Measurements from ENCODE around the gene RAB44.
"Not testable (repeated sequence)": the region's sequence is repeated elsewhere in the genome, so short reads cannot be mapped to it uniquely, and the experiment has no call there.

Gene RAB44

DNA sequence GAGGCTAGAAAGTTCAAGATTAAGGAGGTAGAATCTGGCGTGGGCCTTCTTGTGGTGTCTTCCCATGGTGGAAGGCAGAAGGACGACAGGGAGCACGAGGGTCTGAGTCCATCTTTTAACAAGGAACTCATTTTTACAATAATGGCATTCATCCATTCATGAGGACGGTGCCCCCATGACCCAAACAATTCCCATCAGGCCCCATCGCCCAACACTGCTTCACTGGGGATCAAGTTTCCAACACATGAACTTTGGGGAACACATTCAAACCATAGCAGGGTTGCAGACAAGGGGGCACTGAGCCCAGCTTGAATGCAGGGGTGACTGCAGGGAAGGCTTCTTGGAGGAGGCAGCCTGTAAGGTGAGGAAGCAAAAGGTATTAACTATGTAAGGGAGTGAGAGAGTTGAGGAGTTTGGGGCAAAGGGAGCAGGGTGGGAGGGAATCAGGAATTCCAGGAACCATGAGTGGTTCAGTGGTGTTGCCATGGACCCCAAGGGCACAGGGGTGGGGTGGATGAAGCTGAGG is 5.5 kb downstream of the RAB44 start:
- DNase-seq = no peak
- intact Hi-C loops (cut with DNase I) = no loop called here

DNA sequence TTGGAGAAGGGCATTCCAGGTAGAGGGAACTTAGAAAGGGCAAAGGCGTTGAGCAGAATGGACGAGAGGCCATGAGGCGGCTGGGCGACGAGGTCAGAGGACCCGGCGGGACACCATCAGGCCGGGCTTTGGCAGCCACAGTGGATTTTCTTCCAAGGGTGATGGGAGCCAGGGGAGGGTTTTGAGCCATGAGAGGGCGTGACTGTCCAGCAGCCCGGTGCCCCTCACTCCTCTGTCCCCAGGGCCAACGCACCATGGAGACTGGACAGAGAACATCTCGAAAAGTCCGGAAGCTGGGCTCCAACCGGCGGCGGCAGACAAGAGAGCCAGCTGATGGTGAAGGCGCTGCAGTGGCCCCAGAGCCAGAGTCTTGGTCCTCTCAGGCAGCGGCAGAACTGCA is 6.4 kb downstream of the RAB44 start:
- peak in 1 of 10 donors; percentile 70 for DNase-seq
- intact Hi-C loops (cut with DNase I) = no loop called here

DNA sequence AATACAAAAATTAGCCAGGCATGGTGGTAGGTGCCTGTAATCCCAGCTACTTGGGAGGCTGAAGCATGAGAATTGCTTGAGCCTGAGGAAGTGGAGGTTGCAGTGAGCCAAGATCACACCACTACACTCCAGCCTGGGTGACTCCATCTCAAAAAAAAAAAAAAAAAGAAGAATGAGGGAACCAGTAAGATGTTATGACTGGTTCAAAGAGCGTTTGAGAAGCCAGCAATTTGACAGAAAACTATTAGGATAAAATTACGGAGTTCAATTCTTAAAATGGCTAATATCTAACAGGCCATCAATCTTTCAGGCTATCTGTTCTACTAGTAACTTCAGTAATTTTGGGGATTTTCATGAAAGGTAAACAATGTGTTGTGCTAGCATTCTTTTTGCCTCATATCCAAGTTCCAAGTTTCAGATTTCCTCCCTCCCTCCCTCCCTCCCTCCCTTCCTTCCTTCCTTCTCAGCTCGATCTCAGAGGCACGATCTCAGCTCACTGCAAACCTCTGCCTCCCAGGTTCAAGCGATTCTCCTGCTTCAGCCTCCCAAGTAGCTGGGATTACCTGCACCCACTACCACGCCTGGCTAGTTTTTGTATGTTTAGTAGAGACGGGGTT is 7.4 kb downstream of the RAB44 start:
- DNase-seq; intact Hi-C loops (cut with DNase I): not testable (repeated sequence)

DNA sequence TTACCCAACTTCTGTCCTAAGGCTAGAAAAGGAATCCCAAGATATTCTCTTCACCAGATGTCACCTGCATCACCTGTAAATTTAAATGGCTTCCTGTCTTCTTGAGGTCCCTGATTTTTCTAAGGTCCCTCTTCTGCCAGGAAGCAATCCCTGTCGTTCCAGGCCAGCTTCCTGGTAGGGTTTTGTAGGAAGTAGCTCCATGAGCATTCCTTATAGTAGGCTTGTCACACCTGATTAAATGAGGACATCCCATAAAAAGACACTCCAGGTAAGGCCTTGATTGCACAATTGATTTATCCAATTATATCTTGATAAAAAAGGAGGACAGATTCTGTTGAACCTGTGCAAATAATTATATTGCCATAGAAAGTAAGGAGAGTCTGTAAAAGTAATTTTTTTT is 8.7 kb downstream of the RAB44 start:
- intact Hi-C loops (cut with DNase I) = no loop called here
- no peak for DNase-seq

DNA sequence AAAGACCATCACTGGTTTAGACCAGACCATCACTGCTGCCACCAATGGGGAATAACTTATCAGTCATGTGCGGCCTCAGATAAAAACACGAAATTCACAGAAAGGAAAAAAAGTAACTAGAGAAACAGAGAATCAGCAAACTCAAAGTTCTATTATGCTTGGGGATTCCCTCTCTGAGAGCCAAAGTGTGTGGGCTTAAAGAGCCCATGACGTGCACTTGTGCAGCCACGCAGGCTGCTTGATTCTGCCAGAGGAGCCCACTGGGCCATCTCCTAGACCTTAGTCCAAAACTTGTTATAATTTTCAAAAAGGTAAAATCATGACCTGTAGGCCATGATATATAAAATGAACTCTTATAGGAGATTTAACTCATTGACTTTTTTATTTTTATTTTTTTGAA is 15.2 kb downstream of the RAB44 start:
- intact Hi-C loops (cut with DNase I) = no loop called here
- DNase-seq = no peak

DNA sequence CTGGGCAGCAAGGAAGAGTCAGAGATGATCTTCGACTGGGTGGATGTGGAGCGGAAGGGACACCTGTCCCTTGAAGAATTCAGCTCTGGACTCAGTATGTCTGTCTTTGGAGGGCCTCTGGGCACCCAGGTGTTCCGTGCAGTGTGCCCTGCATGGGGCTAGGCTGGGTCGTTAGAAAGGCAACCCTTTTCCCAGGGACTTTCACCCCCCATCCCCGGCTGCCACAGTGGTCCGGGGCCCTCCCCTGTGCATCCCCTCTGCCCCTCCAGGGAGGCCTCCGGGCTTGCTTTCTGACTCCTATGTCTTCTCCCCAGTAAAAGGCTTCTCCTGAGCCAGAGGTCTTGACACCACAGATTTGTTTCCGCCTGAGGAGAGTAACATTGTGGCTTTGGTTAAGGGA is 16.2 kb downstream of the RAB44 start:
- DNase-seq = peak in 1 of 10 donors; percentile 9
- intact Hi-C loops (cut with DNase I) = no loop called here

DNA sequence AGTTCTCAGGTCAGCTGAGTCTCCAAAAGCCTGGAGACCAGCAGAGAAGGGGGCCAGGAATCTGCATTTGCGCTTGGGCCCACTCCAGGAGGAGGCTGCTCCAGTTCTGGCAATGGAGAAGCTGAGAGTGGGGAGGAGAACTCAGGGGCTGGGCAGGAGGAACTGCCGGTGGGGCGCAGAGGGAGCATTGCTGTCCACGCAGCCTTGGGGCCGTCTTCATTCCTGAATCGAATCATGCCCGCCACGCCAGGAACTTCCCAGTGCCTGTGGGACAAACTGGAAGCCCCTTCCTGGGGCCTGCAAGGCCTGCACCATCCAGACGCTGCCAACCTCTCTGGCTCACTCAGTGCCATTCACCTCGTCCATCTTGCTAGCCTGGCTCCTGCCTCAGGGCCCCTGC is 16.9 kb downstream of the RAB44 start:
- intact Hi-C loops (cut with DNase I) = no loop called here
- peak in 2 of 10 donors; percentile 44 to 61 for DNase-seq

DNA sequence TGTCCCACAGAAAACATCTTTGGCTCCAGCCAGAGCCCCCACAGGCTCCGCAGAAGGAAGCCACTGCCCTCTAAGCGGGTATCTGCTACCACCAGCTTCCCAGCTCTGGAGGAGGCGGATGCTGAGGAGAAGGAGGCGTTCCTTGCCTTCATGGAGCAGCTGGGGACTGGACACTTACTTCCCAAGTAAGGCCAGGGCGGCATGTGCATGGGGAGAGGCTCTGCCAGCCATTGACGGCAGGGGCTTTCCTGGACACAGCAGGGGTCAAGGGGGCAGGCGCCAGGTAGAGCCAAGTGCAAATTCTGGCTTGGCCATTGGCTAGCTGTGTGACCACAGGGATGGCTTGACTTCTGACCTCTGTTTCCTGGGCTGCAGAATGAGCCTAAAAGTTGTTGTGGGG is 17.8 kb downstream of the RAB44 start:
- peak in 2 of 10 donors; percentile 56 to 64 for DNase-seq

DNA sequence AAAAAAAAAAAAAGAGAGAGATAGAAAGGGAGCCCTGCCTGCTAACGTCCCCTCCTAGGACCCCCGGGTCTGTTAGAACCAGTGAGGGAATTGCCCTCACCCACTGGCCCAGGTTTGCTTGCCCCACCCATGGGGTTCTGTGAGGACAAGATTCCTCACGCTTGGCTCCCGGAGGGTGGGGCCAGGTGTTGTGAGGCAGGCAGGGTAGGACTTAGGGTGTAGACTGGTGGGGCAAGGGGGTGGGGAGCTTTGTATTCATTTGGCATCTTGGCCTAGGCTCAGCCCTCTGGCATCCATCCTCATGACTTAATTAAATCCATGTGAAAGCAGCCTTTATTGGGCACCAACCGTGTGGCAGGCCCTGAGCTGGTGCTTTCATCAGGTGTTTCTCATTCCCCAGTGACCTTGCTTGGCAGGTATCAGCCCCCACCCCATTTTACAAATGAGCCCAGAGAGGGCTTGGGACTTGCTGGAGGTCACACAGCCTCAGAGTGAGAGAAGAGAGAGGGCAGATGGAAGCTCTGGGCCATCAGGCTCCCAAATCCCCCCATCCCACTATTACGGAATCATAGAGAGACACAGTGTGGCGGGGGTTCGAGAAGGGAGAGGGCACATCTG is 19.0 kb downstream of the RAB44 start:
- peak in 2 of 10 donors; percentile 35 to 72 for DNase-seq
- intact Hi-C loops (cut with DNase I) = no loop called here

More for the DNA sequence above, 17.8 kb downstream of the RAB44 start:
- intact Hi-C loops (cut with DNase I) = no loop called here

DNA sequence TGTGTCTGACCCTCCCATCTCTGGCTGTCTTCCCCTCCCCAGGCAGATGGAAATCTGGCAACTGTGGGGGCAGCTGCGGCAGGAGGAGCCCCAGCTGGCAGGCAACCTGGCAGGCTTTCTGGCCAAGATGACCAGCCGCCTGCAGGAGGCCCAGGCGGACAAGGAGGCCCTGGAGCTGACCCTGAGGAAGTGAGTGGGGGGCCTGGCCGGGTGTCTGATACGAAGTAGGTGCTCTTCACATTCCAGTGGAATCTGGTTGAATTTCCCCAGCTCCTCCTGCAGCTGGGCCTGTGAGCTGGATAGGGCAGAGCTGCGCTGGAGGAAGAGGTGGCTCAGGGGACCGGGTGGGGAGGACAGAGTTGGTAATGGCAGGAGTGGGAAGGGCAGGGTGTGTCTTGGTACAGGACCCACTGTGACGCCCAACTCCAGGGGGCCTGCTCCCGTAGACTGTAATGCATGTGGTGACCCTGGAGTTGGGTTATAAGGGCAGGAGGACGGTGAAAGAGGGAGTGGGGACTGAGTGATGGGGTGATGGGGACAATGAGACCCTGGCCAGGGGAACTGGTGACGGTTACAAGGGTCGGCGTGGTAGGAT is 19.7 kb downstream of the RAB44 start:
- peak in 1 of 10 donors; percentile 60 for DNase-seq
- intact Hi-C loops (cut with DNase I) = no loop called here

DNA sequence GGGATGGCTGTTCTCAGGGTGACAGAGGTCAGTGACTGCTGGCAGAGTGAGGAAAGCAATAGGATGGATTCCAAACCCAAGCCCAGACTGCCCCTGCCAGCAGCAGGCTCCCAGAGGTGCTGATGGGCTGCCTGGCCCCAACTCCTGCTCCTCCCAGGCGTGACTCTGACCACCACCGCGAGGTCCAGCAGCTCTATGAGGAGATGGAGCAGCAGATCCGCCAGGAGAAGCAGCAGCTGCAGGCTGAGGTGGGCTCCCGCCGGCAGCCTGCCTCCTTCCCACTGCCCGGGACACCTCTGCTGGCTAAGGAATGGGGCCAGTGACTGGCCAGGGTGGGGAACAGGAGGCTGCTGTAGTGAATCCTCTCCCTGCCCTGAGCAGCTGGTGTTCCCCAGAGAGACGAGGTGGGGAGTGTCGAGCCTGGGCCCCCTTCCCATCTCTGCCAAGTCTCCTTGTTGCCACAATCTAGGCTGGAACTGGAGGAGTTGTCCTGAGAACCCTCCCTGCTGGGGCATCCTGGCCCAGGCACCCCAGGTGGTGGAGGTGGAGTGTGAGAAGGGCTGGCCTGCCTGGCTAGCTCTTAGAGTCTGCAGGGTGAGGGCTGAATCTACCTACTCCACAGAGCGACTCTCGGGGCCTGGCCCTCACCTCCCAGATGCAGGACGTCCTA is 20.4 kb downstream of the RAB44 start:
- DNase-seq = peak in 1 of 10 donors; percentile 76
- intact Hi-C loops (cut with DNase I) = no loop called here

DNA sequence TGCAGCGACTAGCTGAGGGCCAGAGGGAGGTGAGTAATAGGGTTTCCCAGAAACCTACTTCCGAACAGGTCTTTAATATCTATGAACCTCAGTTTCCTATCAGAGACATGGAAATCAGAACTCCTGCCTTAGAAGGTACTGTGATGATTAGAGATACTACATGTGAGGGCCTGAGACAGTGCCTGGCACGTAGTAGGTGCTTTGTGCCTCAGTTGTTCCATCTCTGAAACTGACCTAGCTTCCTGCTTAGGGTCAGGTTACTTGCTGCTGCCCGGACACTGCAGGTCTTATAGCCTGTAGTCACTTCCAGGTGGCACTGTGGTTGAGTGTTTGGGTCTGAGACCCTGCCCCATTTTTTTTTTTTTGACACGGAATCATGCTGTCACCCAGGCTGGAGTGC is 20.9 kb downstream of the RAB44 start:
- intact Hi-C loops (cut with DNase I) = no loop called here
- DNase-seq = no peak

DNA sequence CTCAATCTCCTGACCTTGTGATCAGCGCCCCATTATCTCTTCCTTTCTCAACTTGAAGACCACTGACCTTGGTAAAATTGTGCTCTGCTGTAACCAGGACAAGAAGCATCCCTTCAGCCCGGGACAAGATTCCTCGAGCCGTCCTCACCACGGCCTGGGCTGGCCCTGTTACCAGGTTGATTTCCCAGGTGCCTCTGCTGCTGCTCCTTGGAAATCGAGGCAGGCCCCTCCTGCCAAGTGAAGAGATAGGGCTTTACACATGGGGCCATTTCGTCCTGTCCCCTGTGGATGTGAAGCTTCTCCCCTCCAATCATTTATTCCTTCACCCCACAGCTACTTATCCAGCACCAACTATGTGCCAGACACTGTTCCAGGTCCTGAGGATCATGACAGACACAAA is 21.5 kb downstream of the RAB44 start:
- intact Hi-C loops (cut with DNase I) = no loop called here
- DNase-seq = no peak

DNA sequence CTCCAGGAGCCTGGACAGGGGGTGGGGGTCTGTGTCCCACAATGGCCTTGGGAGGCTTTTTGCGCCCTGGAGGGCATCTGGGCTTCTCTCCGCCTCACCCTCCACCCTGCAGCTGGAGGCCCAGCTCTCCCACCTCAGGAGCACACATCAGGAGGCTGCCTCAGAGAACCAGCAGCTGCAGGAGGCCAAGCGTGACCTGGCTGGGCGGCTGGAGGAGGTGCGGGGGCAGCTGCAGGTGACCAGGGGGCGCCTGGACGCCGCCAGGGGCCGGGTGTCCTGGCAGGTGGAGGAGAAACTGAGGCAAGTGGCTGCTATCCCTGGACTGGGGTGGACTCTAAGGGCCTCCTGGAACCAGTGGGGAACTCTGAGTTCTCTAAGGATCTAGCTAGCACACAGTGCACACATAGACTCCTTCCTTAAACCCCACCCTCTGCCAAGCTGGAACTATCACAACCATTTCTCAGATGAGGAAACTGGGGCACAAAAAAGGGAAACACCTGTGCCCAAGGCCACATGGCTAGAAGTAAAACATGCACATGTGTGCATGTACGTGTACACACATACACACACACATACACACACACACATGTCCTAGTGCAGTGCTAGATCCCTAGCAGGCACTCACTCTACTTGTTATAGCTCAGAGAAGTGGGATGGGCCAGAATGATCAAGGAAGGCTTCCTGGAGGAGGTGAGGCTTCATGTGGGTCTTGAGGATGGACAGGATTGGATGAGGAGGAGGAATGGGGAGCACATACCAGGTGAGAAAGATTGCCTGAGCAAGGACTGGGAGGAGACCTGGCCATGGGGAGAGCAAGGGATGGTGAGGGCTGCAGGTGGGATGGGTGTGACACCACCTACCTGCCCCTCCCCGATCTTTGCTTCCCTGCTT is 22.9 kb downstream of the RAB44 start:
- peak in 1 of 10 donors; percentile 62 for DNase-seq
- intact Hi-C loops (cut with DNase I) = no loop called here

DNA sequence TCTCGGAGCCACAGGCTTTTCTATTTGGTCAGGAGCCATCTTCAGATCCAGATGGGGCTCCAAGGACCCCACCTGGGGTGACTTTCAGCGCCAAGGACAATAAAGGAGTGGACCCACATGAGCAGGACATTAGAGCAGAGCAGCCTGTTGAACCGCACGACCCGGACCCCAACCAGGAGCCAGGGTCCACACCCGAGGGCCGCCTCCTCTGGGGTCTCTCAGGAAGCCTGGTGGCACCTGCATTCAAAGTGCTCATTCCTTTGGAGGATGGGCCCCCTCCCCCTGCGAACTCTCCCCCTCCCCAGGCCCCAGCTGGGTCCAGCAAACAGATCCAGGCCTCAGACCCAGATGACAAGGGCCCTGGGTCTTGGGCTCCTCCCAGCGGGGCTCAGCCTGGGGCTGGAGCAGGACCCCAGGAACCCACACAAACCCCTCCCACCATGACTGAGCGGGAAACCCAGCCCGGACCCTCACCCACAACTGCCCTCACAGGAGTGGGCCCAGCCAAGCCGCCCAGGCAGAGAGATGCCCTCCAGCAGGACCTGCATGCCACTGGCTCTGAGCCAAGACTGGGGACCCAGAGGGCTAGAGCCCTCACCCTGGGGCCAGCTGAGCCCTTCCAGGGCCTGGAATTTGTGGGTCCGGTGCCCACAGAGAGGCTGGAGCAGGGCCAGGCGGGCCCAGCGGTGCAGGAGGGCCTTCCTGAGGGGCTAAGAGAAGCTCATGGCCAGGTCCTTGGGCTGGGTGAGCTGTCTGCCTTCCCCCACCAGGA is 23.9 kb downstream of the RAB44 start:
- intact Hi-C loops (cut with DNase I) = no loop called here
- peak in 1 of 10 donors; percentile 73 for DNase-seq

DNA sequence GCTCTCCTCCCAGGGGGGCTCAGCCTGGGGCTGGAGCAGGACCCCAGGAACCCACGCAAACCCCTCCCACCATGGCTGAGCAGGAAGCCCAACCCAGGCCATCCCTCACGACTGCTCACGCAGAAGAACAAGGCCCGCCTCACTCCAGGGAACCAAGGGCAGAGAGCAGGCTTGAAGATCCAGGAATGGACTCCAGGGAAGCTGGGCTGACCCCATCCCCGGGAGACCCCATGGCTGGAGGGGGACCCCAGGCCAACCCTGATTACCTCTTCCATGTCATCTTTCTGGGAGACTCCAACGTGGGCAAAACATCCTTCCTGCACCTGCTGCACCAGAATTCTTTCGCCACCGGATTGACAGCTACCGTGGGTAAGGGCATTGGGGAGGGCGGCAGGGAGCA is 24.7 kb downstream of the RAB44 start:
- DNase-seq = peak in 1 of 10 donors; percentile 72
- intact Hi-C loops (cut with DNase I) = no loop called here

DNA sequence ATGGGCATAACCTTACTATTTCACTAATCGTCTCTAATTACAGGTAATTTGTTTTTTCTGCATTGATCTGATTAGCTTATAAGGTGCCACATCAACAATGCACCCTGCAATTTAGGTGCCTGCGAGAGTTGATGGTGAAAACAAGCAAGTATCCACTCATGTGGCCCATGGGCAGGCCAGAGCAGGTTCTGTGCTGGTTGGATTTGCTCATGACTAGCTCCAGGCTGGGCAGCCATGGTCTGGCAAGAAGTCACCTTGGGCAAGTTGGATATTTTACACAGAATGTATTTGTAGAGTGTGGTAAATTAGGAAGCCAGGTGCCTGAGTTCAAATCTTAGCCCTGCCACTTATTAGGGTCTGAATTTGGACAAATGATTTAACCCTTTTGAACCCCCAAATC is 25.3 kb downstream of the RAB44 start:
- peak in 1 of 10 donors; percentile 61 for DNase-seq
- intact Hi-C loops (cut with DNase I) = no loop called here

DNA sequence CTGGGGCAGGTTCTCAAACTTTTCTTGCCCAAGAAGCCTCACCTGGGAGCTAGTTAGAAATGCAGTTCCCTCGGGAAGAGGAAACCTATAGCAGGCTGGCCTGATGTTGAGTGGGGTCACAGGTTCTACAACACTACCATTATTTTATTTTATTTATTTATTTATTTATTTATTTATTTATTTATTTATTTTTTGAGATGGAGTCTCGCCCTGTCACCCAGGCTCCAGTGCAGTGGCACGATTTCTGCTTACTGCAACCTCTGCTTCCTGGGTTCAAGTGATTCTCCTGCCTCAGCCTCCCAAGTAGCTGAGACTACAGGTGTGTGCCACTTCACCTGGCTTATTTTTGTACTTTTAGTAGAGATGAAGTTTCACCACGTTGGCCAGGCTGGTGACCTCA is 26.4 kb downstream of the RAB44 start:
- intact Hi-C loops (cut with DNase I) = not testable (repeated sequence)
- DNase-seq = peak in 1 of 10 donors; percentile 51
